Epithelial cell of proximal tubule (primary cell): ENCODE results near the gene ANKRD22. TPM values are rescaled to one million over a fixed set of nuclear protein-coding genes. Genes with fewer than 3 reads are reported as not detected.
"Not testable (repeated sequence)": the region's sequence is repeated elsewhere in the genome, so short reads cannot be mapped to it uniquely, and the experiment has no call there.

Experiments
- DNase-seq: peaks from one replicate; pipeline ENCODE4 v3.0.0-alpha.2; 2011; ENCODE audit warnings: low read depth
- H3K4me3 ChIP-seq: 2 replicates; pipeline ENCODE4 v1.5.1; 2011; ENCODE audit warnings: low read depth, mild to moderate bottlenecking, low read length
- CTCF ChIP-seq: conservative IDR thresholded peaks from 2 replicates; pipeline ENCODE4 v1.5.1; 2012; ENCODE audit warnings: low read depth, mild to moderate bottlenecking, low read length
- total RNA-seq: library from RNA; depleted of rRNA; stranded (reverse); fragments of >200 nt; gene quantifications from 2 replicates; pipeline ENCODE4 v1.2.3, GENCODE V29; 2015

The ANKRD22 gene
- total RNA-seq, 1 donor from 2014 or later: 0.12 TPM

DNA sequence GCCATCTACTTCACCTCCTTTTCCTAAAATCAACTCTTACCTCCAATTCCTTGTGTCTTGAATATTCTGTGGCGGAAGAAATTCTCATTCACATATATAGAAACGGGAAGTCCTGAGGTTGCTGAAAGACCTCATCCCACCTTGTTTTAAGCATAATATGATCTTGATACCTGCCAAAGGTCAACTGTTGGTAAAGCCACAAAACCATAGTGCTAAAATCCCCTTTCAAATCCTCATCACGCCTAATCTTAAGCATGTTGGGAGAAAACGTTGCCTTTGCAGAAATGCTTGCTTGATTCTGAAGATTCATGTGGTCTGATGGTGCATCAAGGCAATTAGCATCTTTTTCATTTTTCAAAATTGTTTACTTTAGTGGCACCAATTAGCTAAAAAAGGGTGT is 8.5 kb downstream of the ANKRD22 start:
- no peak for DNase-seq
- no peak for TF ChIP-seq CTCF
- H3K4me3 ChIP-seq: no peak overlapping the region

GRCh38 chr10:88841316-88842111 is 10.1 kb downstream of the ANKRD22 start:
- H3K4me3 ChIP-seq: no peak overlapping the region
- no peak for DNase-seq
- TF ChIP-seq CTCF: no peak

DNA sequence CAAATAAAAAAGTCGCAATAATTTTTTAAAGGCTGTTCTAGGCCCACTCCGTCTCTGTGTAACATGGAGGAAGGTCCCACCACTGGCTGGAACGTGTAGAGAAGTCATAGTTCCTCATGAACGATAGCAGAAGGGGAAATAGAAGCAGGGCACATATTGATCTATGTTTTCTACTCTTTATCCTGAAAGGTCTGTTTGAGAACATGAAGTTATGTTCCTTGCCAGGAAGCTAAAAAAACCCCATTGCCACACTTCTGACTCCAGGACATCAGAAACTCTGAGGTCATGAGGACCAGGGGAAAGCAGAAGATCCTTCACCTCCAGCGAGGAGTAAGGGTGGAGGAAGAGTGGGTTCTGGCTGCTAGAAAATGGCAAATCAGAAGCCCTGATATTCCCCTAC is 10.8 kb downstream of the ANKRD22 start:
- no peak overlapping the region for H3K4me3 ChIP-seq
- TF ChIP-seq CTCF: no peak
- DNase-seq: no peak

GRCh38 chr10:88840104-88840503 is 11.5 kb downstream of the ANKRD22 start:
- TF ChIP-seq CTCF: no peak
- no peak overlapping the region for H3K4me3 ChIP-seq
- no peak for DNase-seq

GRCh38 chr10:88838766-88839350 is 12.8 kb downstream of the ANKRD22 start:
- no peak for DNase-seq
- no peak overlapping the region for H3K4me3 ChIP-seq
- TF ChIP-seq CTCF: no peak

- not testable (repeated sequence) for H3K4me3 ChIP-seq, DNase-seq
Observed at GRCh38 chr10:88837632-88838031, 14.0 kb downstream of the ANKRD22 start.

DNA sequence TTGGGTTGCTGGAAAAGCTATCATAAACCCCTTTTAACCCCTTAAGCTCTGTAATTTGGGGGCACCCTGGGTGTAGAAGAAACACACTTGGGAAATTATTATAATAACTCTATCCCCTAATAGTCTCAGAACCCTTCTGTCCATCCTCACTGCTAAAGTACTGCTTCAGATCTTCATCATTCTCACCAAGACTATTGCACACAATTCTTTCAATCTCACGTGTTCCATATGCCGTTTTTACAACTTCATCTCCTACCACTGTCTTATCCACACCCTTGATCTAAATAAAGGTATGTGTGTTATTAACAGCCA is 15.8 kb downstream of the ANKRD22 start:
- TF ChIP-seq CTCF: no peak

More for the DNA sequence above, 15.8 kb downstream of the ANKRD22 start:
- H3K4me3 ChIP-seq: no peak overlapping the region
- DNase-seq: no peak
